Ishikawa (cell line): ENCODE measurements around the gene FKBP15.

Source experiments
- CEBPB ChIP-seq: IDR thresholded peaks from 2 replicates; pipeline ENCODE4 v1.6.1; 2012
- EGR1 ChIP-seq: IDR thresholded peaks from 2 replicates; pipeline ENCODE4 v1.6.1; 2012
- EP300 ChIP-seq: IDR thresholded peaks from 2 replicates; pipeline ENCODE4 v1.6.1; 2012; ENCODE audit warnings: borderline replicate concordance
- MAX ChIP-seq: IDR thresholded peaks from 2 replicates; pipeline ENCODE4 v1.6.1; 2012
- NFIC ChIP-seq: IDR thresholded peaks from 2 replicates; pipeline ENCODE4 v1.6.1; 2012
- RAD21 ChIP-seq: IDR thresholded peaks from 2 replicates; pipeline ENCODE4 v1.6.1; 2012; ENCODE audit warnings: low read depth
- REST ChIP-seq: IDR thresholded peaks from 2 replicates; pipeline ENCODE4 v1.6.1; 2012; ENCODE audit warnings: low read depth, mild to moderate bottlenecking
- TAF1 ChIP-seq: IDR thresholded peaks from 2 replicates; pipeline ENCODE4 v1.6.1; 2012; ENCODE audit warnings: low read depth, mild to moderate bottlenecking
- TCF12 ChIP-seq: IDR thresholded peaks from 2 replicates; pipeline ENCODE4 v1.6.1; 2012; ENCODE audit warnings: low read depth
- TEAD4 ChIP-seq: IDR thresholded peaks from 2 replicates; pipeline ENCODE4 v1.6.1; 2012
- USF1 ChIP-seq: IDR thresholded peaks from 2 replicates; pipeline ENCODE4 v1.6.1; 2012
- YY1 ChIP-seq: IDR thresholded peaks from 2 replicates; pipeline ENCODE4 v1.6.1; 2012; ENCODE audit warnings: low read depth
- ZBTB7A ChIP-seq: IDR thresholded peaks from 2 replicates; pipeline ENCODE4 v1.6.1; 2012; ENCODE audit warnings: low read depth

GRCh38 chr9:113258282-113258681, 37.2 kb upstream of the FKBP15 start:
- no peak for TF ChIP-seq REST
- TF ChIP-seq MAX: no peak
- no peak for TF ChIP-seq USF1
- no peak for TF ChIP-seq RAD21
- TF ChIP-seq EGR1: no peak
- no peak for TF ChIP-seq EP300
- no peak for TF ChIP-seq TCF12
- no peak for TF ChIP-seq NFIC
- TF ChIP-seq TEAD4: no peak
- TF ChIP-seq YY1: no peak
- TF ChIP-seq CEBPB: no peak
- no peak for TF ChIP-seq ZBTB7A
- TF ChIP-seq TAF1: no peak
